Activated CD4-positive, CD25-positive, alpha-beta regulatory T cell treated with anti-CD3 and anti-CD28 coated beads, Interleukin-2, amount 50 U/mL, for 24 hours (primary cell): Measurements from ENCODE around the gene FN1.
"Not testable (repeated sequence)": the region's sequence is repeated elsewhere in the genome, so short reads cannot be mapped to it uniquely, and the experiment has no call there.

Source experiments
- ATAC-seq, 2 donors: fragments of 150-1000 bp; cut with Tn5 transposase; one replicate each; pipeline ENCODE4 v1.10.0; 2021; ENCODE audit warnings: mild to moderate bottlenecking in 1 of 2, moderate library complexity in 1 of 2

FN1 gene

DNA sequence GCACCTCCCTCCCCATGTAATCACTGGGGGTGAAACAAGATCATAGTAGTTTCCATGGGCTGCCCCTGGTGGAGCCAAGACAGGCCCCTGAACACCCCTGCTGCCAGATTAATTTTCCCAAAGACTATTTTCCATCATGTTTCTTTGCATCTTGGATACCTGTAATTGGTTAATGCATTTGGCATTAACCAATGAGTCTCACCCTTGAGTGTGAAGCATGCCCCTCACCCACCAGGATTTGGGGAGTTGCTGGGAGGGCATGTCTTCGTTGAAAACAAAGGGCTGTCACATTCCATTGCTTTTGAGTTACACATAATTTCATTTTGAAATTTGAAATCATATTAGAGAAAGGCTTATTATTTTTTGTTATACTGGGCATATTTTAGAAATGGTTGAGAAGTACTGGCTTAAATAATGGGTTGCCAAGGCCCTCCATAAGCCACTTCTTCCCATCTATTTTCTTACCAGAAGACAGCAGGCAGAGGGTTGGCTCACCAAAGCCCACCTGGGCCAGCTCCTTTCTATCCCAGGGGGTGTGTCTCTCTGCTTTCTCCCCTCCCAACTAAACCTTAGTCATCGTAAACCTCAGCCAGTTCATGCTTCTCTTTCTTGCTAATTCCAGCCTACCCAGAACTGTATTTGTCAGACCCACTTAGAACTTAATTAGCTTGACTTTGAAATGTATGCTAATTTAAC, 72.3 kb downstream of the FN1 start:
- ATAC-seq, result no peak

DNA sequence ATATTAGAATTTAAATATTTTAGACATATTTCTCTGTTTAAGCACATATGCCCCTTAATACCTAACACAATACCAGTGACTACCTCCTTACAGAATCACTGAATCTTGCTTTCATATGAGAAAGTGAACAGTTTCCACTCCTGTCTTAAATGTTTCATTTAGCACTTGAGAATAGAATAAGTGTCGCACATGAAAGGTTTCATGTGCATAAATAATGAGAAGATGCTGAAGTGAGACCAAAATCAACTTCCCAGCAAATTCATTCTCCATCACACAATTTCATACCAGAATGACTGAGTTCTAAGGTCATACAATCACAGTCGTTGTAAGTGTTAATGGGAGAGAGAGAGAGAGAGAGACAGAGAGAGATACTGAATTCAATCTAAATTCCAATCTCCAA, 72.8 kb downstream of the FN1 start:
- ATAC-seq, result no peak

DNA sequence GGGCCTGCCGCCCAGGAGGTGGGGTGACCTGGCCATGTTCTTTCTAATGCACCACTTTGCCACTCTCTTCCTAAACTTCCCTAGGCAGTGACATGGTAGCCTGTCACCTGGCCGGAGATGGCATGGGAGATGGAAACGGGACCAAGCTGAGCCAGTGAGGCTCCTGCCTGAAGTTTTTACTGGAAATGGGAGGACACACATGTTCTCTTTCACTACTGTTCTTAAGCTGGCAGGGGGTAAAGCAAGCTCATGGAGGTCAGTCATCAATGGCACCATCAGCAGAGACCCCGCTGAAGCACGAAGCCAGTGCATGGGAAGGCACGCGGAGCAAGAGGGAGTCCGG, 73.3 kb downstream of the FN1 start:
- ATAC-seq, result no peak

DNA sequence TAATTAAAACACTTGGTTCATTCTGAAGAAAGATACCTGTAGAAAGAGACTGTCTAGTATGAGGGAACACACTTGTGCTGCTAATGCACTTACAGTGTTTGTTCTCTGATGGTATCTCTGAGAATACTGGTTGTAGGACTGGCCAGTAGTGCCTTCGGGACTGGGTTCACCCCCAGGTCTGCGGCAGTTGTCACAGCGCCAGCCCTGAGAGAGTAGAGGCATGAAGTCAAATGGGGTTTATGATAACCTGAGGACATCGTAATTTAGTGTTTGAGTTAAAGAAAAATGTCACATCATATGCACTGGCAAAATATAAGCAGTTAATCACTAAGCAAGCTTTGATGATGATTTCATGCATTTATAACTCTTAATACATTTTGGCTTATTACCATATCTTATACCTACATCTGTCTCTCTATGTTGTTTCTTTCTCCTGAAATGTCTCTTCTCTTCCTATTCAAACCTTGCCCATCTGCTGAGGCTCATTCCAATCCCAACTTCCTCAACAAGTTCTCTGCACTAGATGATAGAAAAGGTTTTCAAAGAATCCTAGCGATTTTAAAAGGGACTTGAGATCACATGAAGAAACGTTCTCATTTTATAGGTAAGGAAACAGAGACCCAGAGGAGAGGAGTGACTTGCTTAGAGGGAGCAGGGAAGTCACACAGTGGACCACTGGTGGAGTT, 73.8 kb downstream of the FN1 start:
- no peak for ATAC-seq

DNA sequence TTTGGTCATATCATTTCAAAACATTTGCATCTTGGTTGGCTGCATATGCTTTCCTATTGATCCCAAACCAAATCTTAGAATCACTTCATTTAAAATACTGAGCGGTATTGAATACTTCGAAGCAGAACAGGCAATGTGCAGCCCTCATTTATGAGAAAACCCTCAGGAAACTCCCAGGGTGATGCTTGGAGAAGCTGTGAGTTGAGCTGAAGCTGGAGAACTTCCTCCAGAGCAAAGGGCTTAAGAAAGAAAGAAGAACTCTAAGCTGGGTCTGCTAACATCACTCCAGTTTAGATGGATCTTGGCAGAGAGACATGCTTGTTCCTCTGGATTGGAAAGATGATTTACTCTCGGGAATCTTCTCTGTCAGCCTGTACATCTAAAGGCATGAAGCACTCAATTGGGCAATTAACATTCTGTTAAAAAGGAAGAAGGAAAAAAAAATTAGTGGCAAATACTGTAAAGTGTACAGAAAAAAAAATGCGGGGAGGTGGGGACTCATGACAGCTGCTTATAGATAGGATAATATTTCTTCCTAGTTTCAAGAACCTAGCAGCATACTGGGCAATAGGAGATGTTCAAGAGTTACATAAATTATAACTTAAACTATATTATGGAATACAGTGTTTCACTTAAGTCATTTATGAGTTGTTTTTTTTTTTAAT, 74.5 kb downstream of the FN1 start:
- no peak for ATAC-seq

DNA sequence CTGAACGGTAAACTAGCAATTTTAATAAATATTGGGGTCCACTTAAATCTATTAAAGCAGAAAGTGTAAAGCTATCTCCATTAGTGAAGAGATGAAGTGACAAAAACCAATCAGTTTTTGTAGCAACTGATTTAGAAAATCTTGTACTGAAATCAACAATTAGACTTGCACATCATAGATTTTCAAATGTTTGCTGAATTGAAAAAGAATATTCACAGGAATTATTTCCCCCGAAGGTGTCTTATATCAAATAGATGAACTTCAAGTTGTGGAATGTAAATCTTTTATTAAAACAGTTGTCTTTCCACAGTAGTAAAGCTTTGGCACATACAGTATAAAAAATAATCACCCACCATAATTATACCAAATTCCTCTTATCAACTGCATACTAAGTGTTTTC, 75.3 kb downstream of the FN1 start:
- ATAC-seq, result no peak

DNA sequence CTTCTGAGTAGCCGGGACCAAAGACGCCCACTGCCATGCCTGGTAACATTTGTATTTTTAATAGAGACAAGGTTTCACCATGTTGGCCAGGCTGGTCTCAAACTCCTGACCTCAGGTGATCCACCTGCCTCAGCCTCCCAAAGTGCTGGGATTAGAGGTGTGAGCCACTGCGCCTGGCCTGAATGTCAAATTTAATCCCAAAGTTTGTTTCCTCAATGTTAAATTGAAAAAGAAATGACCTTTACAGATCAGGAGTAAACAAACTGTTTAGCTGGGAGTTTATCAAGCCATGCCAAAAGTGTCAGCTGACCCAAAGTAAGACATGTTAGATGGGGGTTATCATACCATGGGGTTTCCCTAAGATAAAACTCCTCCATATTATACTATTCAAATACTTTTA, 75.8 kb downstream of the FN1 start:
- ATAC-seq, result not testable (repeated sequence)

DNA sequence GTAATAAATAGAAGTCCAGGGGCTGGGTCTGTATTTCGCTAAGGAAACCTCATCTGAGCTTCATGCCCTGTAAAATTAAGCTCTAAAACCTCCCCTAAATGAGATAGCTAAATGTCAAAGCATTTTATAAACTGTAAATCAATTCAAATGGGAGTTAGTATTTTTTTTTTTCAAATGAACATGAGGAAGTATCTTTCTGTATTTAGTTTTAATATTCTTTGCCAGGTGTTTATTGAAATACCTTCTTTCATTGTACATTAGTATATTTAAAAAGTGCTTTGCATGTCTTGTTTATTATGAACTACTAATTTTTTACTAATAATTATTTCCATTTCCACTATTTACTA, 76.3 kb downstream of the FN1 start:
- no peak for ATAC-seq

DNA sequence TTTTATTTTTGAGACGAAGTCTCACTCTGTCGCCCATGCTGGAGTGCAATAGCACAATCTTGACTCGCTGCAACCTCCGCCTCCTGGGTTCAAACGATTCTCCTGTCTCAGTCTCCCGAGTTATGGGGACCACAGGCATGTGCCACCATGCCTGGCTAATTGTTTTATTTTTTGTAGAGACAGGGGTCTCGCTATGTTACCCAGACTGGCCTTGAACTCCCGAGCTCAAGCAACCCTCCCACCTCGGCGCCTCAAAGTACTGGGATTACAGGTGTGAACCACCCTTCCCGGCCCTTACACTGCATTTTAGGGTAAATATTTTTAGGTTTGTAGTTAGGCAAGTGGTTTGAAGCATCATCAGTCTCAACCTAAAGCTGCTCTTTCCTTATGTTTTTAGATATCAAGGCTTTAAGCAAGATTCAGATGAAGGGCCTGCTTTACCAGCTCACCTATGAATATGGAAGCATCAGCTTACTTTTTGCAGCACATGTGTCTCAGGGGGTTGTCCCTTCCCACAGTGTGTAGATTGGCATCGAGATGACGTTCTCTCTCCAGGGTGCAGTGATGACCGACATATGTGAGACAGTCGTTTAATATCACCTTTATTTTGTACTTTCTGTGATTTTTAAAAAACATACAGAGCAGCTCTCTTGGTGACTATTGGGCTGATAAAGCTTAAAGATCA, 76.8 kb downstream of the FN1 start:
- no peak for ATAC-seq

DNA sequence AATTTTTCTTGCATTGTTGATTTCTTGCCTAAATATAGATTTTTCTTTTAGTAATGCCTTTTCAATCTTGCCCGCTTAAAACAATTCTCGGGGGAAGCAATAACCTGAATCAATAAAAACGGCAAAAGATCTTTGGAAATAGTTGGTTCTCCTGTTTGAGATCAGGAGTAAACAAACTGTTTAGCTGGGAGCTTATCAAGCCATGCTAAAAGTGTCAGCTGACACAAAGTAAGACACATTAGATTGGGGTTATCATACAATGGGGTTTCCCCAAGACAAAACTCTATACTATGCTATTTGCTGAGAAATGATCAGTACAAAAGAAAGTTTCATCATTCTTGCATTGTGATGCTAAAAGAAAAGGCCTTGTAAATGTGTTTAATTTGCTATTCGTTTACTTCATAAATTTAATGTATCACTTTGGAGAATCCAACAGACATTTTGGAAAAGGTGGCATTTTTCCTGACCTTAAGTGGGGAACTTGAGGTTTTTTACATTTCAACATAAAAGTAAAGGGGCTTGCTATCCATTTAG, 77.5 kb downstream of the FN1 start:
- no peak for ATAC-seq

DNA sequence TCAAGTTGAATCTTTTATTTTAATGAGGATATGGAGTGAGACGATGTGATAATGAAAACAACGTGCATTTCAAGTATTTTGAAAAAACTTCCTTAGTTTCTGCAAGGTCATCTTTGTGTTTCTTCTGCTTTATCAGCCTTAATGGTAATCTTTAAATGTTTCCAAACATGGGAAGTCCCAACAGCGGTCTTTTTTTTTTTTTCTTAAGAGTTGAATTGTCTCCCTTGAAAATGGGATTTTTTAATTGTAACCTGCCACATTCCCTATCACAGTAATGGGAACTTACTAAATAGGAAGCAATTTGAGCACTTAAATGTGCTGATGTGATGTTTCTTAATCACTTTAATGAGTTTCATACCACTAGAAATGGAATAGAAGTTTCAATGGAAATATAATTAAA, 78.2 kb downstream of the FN1 start:
- ATAC-seq, result no peak

DNA sequence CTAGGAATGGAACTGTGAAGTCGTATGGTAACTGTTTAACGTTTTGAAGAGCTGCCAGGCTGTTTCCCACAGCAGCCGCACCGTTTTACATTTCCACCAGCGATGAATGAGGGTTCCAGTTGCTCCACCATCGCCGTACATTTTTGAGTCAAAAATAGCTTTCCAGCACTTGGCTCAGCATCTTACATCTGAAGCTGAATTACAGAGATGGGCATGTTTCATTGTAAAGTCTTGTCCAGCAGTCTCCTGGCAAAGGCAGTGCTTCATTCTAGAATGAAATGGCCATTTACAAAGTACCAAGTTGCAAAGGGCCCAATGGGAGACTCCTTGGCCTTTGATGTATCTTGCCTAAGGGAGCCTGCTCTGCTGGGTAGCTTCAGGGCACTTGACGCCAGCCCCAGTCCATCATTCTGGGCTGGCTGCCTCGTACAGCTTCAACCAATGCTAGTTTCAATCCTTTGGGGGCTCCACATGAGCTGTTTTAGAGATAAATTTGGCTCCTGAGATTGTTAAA, 78.9 kb downstream of the FN1 start:
- no peak for ATAC-seq

DNA sequence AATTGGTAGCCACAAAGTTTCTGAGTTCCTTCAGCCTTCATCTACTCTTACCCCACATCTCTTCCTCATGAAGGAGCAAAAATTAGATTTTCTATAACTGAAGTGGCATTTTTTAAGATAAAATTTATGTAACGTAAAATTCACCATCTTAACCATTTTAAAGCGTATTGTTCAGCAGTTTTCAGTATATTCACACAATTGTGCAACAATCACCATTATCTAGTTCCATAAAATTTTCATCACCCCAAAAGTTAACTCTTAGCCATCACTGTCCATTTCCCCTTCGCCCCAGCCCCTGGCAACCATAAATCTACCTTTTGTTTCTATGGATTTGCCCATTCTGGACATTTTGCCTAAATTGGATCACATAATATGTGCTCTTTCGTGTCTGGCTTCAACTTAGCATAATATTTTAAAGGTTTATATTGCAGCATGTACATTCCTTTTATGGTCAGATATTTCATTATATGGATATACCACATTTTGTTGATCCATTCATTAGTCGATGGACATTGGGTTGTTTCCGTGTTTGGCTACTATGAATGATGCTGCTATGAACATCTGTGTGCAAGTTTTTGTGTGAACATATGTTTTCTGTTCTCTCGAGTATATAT, 79.4 kb downstream of the FN1 start:
- no peak for ATAC-seq

DNA sequence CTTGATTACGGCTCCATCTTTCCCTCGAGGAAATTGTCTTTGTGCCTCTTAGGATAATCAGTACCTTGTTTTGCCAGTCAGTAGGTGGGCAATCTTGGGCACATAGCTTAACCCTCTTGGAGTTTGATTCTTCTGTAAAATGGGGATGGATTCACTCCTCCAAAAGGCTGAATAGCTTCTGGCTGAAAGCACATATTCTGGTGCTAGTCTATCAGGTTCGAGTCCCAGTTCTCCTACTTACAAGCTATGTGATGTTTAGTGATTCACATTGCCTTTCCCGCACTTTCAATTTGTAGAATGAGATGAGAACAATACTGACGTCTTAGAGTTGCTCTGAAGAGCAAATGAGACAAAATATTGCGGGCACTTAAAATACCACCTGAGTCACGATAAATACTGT, 80.1 kb downstream of the FN1 start:
- ATAC-seq, result no peak

DNA sequence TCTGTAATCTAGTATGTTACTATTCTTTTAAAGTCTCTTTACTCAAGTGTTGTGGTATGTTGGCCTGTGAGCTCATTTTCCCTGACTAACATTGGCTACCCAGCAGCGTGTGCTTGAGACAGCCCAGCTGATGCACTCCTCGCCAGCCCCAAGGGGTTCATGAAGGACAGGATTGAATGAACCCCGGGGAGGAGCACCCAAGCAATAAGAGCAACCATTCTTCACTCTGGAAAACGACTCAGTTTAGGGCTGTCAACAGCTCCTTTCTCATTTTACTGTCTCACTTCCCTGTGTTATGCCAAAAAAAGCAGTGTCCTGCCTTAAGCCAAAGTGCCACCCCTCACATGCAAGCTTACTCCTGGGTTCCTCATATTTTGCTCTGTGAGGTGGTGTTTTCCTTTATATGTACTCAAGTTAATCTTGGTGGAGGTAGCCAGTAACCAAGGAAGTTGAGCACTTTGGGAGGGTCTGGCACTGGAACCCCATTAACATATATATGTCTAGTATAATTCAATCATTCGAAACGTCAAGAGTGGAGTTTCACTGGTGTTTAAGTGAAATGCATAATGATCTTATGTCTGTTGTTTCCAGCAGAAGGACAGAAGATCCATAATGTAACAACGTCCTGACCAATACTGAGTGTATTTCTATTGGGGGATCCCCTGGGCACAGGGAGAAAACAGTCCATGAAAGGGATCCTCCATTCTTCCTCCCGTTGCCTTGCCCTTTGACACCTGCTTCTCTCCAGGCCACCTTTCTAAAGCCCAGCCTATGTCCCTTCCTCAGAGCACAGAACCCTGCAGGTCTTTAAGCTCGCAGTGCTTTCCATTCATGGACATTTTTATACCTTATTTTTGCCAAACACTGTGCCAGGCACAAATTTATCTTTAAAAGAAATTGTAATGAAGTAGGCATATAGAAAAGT, 80.8 kb downstream of the FN1 start:
- no peak for ATAC-seq

DNA sequence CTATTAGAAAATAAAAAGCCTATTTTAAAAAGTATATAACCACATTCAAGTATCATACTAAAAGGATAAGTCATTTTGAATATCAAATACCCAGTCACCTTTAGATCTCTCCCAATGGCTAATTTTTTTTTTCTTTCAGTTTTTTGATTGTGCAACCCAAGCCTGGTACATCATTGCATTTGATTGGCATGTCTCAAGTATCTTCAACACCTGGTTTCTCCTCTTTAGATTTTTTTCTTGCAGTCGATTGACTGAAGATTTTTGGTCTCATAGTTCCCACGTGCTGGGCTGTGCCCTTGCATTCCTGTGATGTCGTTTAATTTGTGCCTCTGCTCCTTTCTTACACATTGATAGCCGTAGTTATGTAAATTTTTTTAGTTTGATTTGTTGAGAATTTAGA, 83.3 kb downstream of the FN1 start:
- no peak for ATAC-seq

DNA sequence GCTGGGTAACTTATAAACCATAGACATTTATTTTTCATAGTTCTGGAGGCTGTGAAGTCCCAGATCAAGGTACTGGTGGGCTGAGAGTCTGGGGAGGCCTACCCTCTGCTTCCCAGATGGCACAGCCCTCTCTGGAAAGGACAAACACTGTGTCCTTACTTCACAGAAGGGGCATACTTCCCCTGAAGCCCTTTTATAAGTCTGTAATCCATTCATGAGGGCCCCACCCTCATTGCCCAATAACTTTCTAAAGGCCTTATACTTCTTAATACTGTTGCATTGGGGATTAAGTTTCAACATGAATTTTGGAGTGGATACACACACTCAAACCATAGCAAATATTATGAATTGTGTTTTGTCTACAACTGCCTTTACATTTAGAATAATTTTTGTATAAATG, 88.0 kb downstream of the FN1 start:
- ATAC-seq, result no peak

DNA sequence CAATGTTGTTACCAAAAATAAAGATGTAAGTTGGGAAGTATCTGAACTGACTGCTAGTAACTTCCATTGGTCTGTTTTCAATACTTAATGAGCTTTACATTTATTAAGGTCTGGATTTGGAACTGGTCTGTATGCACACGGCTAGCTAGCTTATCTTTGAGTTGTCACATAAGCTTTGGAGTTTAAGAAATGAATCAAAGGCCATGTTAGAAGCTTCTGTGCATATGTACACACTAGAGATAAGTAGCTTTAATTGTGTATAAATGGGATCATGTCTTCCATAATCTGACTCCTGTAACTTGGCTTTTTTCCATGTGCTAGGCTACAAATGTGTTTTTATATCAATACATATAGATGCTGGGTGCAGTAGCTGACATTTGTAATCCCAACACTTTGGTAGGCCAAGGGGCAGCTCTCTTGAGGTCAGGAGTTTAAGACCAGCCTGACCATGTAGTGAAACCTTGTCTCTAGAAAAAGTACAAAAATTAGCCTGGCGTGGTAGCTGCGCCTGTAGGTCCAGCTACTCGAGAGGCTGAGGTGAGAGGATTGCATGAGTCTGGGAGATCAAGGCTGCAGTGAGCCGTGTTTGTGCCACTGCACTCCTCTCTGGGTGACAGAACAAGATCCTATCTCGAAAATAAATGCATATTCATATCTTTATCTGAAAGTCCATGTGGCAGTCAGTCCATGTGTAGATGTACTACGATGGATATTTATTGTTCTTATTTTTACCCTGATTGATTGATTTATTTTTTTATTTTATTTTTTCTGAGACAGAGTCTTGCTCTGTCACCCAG, 96.8 kb downstream of the FN1 start:
- ATAC-seq, result no peak

DNA sequence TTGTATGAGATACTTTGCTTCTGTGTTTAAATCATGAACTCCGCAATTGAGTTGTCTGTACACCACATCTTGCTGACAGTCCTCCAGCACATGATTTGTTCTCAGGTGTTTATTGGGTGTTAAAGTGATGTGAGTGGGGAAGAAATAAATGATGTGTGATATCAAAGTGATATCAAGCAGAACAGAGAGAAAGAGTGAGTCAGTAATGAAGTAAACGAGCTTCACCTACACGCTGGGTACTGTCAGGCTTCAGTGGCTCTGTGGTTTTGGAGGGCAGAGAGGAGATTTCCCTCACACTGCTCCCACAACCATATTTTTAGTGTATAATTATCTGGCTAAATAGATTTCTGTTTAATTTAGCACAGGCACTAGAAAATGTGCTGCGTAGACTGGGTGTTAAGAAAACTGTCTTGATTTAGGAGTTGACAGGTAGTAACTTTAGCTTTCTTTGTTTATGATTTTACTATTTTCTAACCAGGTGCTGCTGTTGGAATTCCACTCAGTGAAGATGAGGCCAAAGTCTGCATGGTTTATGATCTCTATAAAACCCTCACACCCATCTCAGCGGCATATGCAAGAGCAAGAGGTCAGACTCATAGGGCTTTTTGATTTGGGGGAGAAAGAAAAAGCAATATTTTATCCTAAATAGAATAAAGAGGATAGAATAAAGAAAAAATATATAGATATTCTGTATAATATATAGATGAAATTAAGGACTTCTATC, 102.8 kb downstream of the FN1 start:
- no peak for ATAC-seq

DNA sequence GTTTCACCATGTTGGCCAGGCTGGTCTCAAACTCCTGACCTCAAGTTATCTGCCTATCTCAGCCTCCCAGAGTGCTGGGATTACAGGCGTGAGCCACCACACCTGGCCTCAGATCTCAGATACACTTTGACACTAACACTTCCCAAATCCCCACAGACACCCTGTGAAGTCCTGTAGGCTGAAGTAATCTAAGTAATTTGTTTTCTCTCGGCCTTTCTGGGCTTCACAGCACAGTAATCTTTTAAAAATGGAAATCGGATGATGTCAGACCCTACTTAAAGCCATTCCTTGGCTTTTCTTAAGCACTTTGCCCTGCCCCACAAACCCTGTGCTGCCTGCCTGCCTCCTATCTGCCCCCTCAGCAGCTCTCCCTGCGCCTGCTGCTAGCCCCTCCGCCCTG, 107.8 kb downstream of the FN1 start:
- ATAC-seq, result no peak
